HG03354 (cell line): ENCODE results near the gene NPB.

ENCODE experiments used
- ATAC-seq: cut with Tn5 transposase; IDR thresholded peaks from one replicate; pipeline ENCODE4 v1.9.1; 2021; ENCODE audit warnings: mild to moderate bottlenecking; ENCODE audit not compliant: unreplicated experiment, poor library complexity, severe bottlenecking

The NPB gene

GRCh38 chr17:81933178-81933699 lies 31.2 kb downstream of the NPB start:
- ATAC-seq = no peak

GRCh38 chr17:81934098-81934757 lies 32.2 kb downstream of the NPB start:
- no peak for ATAC-seq

DNA sequence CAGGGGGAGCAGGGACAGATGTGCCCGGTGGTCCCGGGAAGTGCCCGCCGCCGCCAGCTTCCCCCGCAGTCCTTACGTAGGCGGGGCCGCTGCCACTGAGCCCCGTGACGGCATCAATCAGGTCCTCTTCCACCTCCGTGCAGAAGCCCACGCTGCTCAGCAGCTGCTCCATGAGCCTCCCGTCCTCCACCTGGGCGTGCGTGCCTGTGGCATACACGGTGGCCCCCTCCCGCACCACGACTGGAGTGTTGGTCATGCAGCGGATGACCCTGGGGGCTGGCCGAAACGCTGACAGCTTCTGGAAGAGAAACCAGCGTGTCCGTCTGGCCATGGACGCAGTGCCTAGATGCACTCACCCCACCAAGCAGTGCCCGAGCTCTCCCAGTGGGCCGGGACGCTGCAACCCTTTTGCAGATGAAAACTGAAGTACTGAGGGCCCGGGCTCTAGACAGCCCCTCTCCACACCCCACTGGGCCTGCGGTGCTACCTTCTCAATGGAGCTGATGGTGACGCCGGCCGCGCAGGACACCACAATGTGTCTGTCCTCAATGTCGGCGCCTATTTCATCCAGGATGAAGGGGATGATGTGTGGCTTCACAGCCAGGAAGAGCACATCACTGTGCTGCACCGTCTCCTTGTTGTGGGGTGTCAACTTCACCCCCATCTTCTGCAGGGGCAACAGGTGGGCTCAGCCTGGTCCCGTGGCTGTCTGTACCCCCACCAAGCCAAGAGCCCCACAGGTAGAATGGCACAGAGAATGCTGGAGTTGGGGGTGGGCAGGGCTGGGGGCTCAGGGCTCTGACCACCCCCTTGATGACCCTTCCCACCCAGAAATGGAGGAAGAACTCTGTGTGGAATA lies 33.0 kb downstream of the NPB start:
- ATAC-seq = no peak

- ATAC-seq = no peak
Observed at GRCh38 chr17:81935709-81936084, 33.7 kb downstream of the NPB start.

GRCh38 chr17:81939218-81939617 lies 37.2 kb downstream of the NPB start:
- ATAC-seq = no peak

DNA sequence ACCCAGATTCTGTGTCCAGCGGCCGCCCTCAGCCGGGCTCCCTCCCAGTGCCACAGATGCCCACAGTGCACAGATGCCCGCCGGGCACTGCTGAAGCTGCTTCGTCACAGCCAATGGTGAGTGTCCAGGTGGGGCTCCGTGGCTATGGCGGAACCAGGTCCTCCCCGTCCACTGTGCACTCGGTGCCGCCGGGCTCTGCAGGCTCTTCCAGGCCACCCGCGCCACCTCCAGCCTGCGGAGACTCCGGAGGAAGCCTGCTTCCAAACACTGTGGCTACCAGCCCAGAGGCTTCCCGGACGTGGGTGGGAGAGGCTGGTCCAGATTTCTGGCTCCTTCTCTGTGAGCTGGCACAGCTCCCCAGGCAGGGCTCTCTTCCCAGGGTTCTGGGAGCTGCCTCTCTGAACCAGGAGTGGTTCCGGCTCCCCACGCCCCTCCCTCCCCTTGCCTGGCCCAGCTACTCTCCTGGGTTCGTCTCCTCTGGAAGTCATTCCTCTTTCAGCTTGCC lies 37.9 kb downstream of the NPB start:
- no peak for ATAC-seq

DNA sequence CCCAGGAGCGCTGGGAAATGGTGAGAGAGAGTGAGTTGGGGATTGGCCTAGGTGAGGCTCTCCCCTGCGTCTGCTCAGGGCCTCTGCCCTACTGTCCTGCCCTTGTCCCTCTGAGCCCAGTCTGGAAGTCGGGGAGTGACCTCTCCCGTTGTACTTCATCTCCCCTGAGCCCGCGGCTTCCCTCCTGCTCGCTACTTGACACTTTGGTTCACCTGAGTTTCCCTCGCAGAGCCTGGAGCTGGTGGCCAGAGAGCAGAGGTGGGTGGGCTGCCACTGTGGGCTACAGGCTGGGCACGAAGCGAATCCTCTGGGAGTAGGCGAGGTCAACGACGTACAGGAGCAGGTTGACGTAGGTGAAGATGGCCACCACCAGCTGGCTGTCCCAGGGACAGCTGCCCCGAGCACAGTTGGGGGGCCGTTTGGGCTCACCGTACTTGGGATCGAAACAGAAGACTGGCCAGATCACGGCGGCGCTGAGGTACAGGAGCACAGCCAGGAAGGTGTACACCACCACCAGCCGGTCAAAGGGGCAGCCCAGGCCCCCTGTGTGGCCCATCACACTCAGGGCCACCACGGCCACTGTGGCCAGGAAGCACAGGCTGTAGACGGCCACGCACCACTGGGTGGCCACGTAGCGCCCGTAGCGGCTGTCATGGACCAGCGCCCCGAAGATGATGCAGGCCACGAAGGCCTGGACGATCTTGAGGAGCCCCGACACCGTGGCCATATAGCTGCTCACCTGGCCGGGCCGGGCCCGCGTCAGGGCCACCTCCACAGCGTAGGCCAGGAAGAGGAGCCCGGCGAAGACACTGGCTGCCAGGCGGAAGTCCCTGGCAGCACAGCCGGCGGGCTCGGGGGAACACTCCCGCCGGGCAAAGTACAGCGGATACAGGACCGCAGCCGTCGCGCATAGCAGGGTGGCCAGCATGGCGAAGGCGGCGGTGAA lies 38.8 kb downstream of the NPB start:
- no peak for ATAC-seq

GRCh38 chr17:81941484-81942166 lies 39.6 kb downstream of the NPB start:
- ATAC-seq = no peak

- no peak for ATAC-seq
Observed at GRCh38 chr17:81942167-81942553, 40.1 kb downstream of the NPB start.

DNA sequence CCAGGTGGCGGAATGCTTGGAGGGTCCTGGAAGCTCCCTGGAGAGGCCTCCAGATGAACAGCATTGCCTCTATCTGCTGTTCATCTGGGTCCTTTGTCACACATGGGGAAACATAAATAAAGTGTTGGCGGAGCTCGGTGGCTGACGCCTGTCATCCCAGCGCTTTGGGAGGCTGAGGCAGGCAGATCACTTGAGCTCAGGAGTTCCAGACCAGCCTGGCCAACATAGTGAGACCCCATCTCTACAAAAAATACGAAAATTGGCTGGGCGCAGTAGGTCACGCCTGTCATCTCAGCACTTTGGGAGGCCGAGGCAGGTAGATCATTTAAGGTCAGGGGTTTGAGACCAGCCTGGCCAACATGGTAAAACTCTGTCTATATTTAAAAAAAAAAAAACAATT lies 42.8 kb downstream of the NPB start:
- no peak for ATAC-seq

DNA sequence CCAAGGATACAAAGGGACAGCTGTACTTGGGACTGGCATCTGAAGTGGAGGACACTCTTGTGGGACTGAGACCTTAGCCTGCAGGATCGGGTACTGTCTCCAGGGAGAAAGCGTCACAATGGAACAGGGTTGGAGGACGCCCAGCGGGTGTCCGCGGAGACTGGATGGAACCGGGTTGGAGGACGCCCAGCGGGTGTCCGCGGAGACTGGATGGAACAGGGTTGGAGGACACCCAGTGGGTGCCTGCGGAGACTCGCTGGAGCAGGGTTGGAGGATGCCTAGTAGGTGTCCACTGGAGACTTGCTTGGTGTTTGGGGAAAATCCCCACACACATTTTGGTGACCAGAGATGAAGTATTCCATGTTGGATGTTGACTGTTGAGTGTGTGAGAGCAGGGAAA lies 45.2 kb downstream of the NPB start, which contains the start of gene MYADML2:
MYADML2 (minus strand) TSS at position 45 of the 400 bp plus-strand sequence. CDS start 5,492 bp downstream, outside the sequence.
- ATAC-seq = no peak

DNA sequence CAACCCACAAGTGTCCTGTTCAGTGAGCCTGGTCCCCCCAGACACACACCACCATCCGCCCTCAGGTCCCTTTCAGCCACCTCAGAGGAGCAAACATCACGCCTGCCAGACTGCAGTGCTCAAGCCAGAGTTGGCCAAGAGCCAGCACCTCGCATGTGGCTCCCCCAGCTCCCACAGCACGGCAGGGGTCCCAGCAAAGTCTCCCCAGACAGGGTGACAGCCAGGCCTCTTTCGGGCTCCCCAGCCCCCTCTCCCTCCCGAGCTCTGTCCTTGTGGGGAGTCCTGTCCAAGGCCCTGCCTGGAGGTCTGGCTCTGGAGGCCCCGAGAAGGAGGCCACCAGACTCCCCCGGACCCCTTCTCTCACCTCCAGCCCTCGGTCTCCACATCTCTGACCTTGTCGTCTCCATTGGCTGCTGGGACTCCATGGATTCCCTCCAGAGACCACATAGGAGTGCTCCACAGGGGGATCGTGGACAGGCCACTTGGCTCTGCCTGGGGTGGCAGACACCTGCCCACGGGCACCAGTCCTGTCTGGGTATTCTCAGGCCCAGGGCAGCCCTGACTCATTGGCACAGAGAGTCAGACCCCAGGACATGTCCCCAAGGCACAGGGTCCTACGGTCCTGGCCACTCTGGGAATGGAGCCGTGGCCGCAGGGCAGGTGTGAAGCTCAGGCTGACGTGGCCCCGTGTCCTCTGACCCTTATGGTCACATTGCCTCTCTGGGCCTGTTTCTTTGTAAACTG lies 46.8 kb downstream of the NPB start:
- no peak for ATAC-seq

- ATAC-seq = no peak
Observed at GRCh38 chr17:81950501-81950900, 48.5 kb downstream of the NPB start.

- ATAC-seq = no peak
Observed at GRCh38 chr17:81951785-81952684, 50.0 kb downstream of the NPB start.
